H9 (cell line): ENCODE results near the gene EMX2. TPM values are rescaled to one million over a fixed set of nuclear protein-coding genes. Genes with fewer than 3 reads are reported as not detected.

ENCODE experiments used
- DNase-seq: peaks from one replicate; pipeline ENCODE4 v3.0.0-alpha.2; 2017
- H2AFZ ChIP-seq: one replicate; pipeline ENCODE4 v1.6.1; 2013; ENCODE audit warnings: mild to moderate bottlenecking, low read length, control low read depth, moderate library complexity
- H2AK5ac ChIP-seq: 2 replicates; pipeline ENCODE4 v1.6.1; 2013; ENCODE audit warnings: low read length, control low read depth, mixed read lengths; ENCODE audit not compliant: insufficient read length
- H2BK120ac ChIP-seq: one replicate; pipeline ENCODE4 v1.6.1; 2013; ENCODE audit warnings: low read depth, mild to moderate bottlenecking, low read length, control low read depth, inconsistent platforms; ENCODE audit not compliant: poor library complexity, severe bottlenecking
- H2BK12ac ChIP-seq: 2 replicates; pipeline ENCODE4 v1.6.1; 2013; ENCODE audit warnings: low read length, control low read depth, mixed read lengths, low read depth; ENCODE audit not compliant: insufficient read length
- H2BK15ac ChIP-seq: 2 replicates; pipeline ENCODE4 v1.6.1; 2013; ENCODE audit warnings: low read depth, low read length, control low read depth
- H2BK20ac ChIP-seq: one replicate; pipeline ENCODE4 v1.6.1; 2013; ENCODE audit warnings: low read depth, mild to moderate bottlenecking, low read length, control low read depth, inconsistent platforms; ENCODE audit not compliant: poor library complexity, severe bottlenecking
- H2BK5ac ChIP-seq: 2 replicates; pipeline ENCODE4 v1.6.1; 2013; ENCODE audit warnings: low read length, control low read depth, mixed read lengths; ENCODE audit not compliant: insufficient read length
- H3K14ac ChIP-seq: 2 replicates; pipeline ENCODE4 v1.6.1; 2013; ENCODE audit warnings: low read length, control low read depth; ENCODE audit not compliant: insufficient read depth
- H3K18ac ChIP-seq: 2 replicates; pipeline ENCODE4 v1.6.1; 2013; ENCODE audit warnings: low read depth, mild to moderate bottlenecking, mixed read lengths, low read length, control low read depth; ENCODE audit not compliant: insufficient read length
- H3K23ac ChIP-seq: 2 replicates; pipeline ENCODE4 v1.6.1; 2013; ENCODE audit warnings: low read length, control low read depth, mixed read lengths, low read depth; ENCODE audit not compliant: insufficient read length
- H3K23me2 ChIP-seq: 2 replicates; pipeline ENCODE4 v1.6.1; 2013; ENCODE audit warnings: low read depth, mild to moderate bottlenecking, mixed read lengths, low read length, control low read depth; ENCODE audit not compliant: insufficient read length, poor library complexity, severe bottlenecking
- H3K27ac ChIP-seq: 2 replicates; pipeline ENCODE4 v1.5.1; 2013; ENCODE audit warnings: low read length, control low read depth, mixed read lengths, low read depth; ENCODE audit not compliant: insufficient read length
- H3K27me3 ChIP-seq: 2 replicates; pipeline ENCODE4 v1.6.1; 2013; ENCODE audit warnings: low read length, control low read depth, inconsistent platforms; ENCODE audit not compliant: insufficient read depth
- H3K4ac ChIP-seq: 2 replicates; pipeline ENCODE4 v1.6.1; 2013; ENCODE audit warnings: low read depth, mild to moderate bottlenecking, control low read depth, inconsistent platforms, low read length, moderate library complexity
- H3K4me1 ChIP-seq: 2 replicates; pipeline ENCODE4 v1.6.1; 2013; ENCODE audit warnings: low read length, control low read depth, inconsistent platforms; ENCODE audit not compliant: insufficient read depth
- H3K4me2 ChIP-seq: 2 replicates; pipeline ENCODE4 v1.6.1; 2013; ENCODE audit warnings: low read length, control low read depth, mixed read lengths; ENCODE audit not compliant: insufficient read length, insufficient read depth
- H3K56ac ChIP-seq: 2 replicates; pipeline ENCODE4 v1.6.1; 2013; ENCODE audit warnings: low read depth, mild to moderate bottlenecking, mixed read lengths, low read length, control low read depth; ENCODE audit not compliant: insufficient read length
- H3K79me1 ChIP-seq: 2 replicates; pipeline ENCODE4 v1.6.1; 2013; ENCODE audit warnings: low read depth, mild to moderate bottlenecking, moderate library complexity, low read length, control low read depth, inconsistent platforms; ENCODE audit not compliant: insufficient read depth, poor library complexity, severe bottlenecking
- H3K79me2 ChIP-seq: 2 replicates; pipeline ENCODE4 v1.6.1; 2013; ENCODE audit warnings: low read length, control low read depth, inconsistent platforms; ENCODE audit not compliant: insufficient read depth
- H3K9ac ChIP-seq: 2 replicates; pipeline ENCODE4 v1.6.1; 2013; ENCODE audit warnings: low read length, control low read depth, mixed read lengths; ENCODE audit not compliant: insufficient read length; ENCODE audit errors: extremely low read depth
- H3K9me3 ChIP-seq: one replicate; pipeline ENCODE4 v1.6.1; 2013; ENCODE audit warnings: low read depth, low read length, inconsistent platforms; ENCODE audit not compliant: control insufficient read depth
- H3T11ph ChIP-seq: one replicate; pipeline ENCODE4 v1.6.1; 2013; ENCODE audit warnings: mild to moderate bottlenecking, low read length, control low read depth, inconsistent platforms
- H4K20me1 ChIP-seq: one replicate; pipeline ENCODE4 v1.6.1; 2013; ENCODE audit not compliant: control insufficient read depth, insufficient read length, insufficient read depth
- H4K5ac ChIP-seq: 2 replicates; pipeline ENCODE4 v1.6.1; 2013; ENCODE audit warnings: low read depth, mild to moderate bottlenecking, mixed read lengths, low read length, control low read depth; ENCODE audit not compliant: insufficient read length
- H4K8ac ChIP-seq: replicated peaks from 2 replicates; pipeline ENCODE4 v1.6.1; 2013; ENCODE audit warnings: low read length, control low read depth, mixed read lengths, low read depth; ENCODE audit not compliant: insufficient read length
- H4K91ac ChIP-seq: 2 replicates; pipeline ENCODE4 v1.6.1; 2013; ENCODE audit warnings: low read depth, mild to moderate bottlenecking, moderate library complexity, mixed read lengths, low read length, control low read depth; ENCODE audit not compliant: insufficient read length
- H3K27ac Mint-ChIP-seq, 3 experiments: 2 replicates in 2 of 3; 3 replicates in 1 of 3; pipeline ENCODE4 v1.8.0; 2020 to 2021; ENCODE audit warnings: mixed read lengths in 3 of 3, mild to moderate bottlenecking in 1 of 3, moderate library complexity in 1 of 3
- H3K27me3 Mint-ChIP-seq: 2 replicates; pipeline ENCODE4 v1.8.0; 2021; ENCODE audit warnings: low read depth, mild to moderate bottlenecking, moderate library complexity, mixed read lengths
- H3K36me3 Mint-ChIP-seq, 3 experiments: 2 replicates in 2 of 3; 3 replicates in 1 of 3; pipeline ENCODE4 v1.8.0; 2020 to 2021; ENCODE audit warnings: low read depth in 3 of 3, mixed read lengths in 3 of 3; ENCODE audit not compliant: insufficient read depth in 1 of 3
- H3K4me1 Mint-ChIP-seq, 2 experiments: 2 replicates each; pipeline ENCODE4 v1.8.0; 2020; ENCODE audit warnings: mixed read lengths in 2 of 2
- H3K4me3 Mint-ChIP-seq, 2 experiments: 2 replicates in 1 of 2; 3 replicates in 1 of 2; pipeline ENCODE4 v1.8.0; 2020 to 2021; ENCODE audit warnings: mild to moderate bottlenecking in 2 of 2, mixed read lengths in 2 of 2, moderate library complexity in 1 of 2
- H3K9me3 Mint-ChIP-seq, 2 experiments: 2 replicates in 1 of 2; 3 replicates in 1 of 2; pipeline ENCODE4 v1.8.0; 2020; ENCODE audit warnings: mild to moderate bottlenecking in 2 of 2, mixed read lengths in 2 of 2, moderate library complexity in 1 of 2
- WGBS: extraction: QIAGEN DNeasy Blood & Tissue Kit; methylation state at CpG from one replicate; pipeline ENCODE4 v1.1.7; 2013; ENCODE audit warnings: missing lambda C conversion rate, low lambda C conversion rate, mixed read lengths; ENCODE audit not compliant: insufficient read length; ENCODE audit errors: extremely low coverage; 5-methylcytosine and 5-hydroxymethylcytosine counted together
- total RNA-seq: library from RNA; stranded (reverse); gene quantifications from 2 replicates; pipeline ENCODE4 v1.2.1, GENCODE V29; 2021
- TF ChIP-seq, protein P1 (sequence below): fragments of 200-600 bp; sonication (generic); conservative IDR thresholded peaks from 3 replicates; pipeline ENCODE4 v1.8.0; 2021; ENCODE audit warnings: antibody characterized with exemption, mild to moderate bottlenecking

Gene EMX2
- total RNA-seq, 1 experiment from 2014 or later: not detected

DNA sequence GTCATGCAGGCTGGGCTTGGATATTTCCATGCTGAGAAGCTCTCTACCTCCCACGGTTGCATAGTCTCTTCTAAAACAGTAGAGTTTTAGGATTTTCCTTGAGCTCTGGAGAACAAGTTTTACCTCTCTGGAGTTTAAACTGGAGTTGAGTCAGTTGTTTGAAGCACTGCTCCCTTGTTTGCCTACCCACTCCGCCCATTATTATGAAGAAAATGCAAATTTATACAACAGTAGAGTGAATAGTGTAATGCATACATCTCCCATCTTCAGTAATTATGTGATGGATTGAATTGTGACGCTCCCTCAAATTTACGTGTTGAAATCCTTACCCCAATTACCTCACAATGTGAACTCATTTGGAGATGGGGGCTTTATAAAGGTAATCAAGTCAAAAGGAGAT lies 17.2 kb downstream of the EMX2 start:
- peaks cover 9 to 11% of the 10 kb centered on the region in 2 experiments for H3K4me1 Mint-ChIP-seq
- no peak overlapping the region for H4K91ac ChIP-seq

More for the DNA sequence above, 17.2 kb downstream of the EMX2 start:
- no peaks in the 10 kb centered on the region for H3K9me3 Mint-ChIP-seq
- H3K79me2 ChIP-seq: no peaks in the 10 kb centered on the region
- TF ChIP-seq, protein P1, sequence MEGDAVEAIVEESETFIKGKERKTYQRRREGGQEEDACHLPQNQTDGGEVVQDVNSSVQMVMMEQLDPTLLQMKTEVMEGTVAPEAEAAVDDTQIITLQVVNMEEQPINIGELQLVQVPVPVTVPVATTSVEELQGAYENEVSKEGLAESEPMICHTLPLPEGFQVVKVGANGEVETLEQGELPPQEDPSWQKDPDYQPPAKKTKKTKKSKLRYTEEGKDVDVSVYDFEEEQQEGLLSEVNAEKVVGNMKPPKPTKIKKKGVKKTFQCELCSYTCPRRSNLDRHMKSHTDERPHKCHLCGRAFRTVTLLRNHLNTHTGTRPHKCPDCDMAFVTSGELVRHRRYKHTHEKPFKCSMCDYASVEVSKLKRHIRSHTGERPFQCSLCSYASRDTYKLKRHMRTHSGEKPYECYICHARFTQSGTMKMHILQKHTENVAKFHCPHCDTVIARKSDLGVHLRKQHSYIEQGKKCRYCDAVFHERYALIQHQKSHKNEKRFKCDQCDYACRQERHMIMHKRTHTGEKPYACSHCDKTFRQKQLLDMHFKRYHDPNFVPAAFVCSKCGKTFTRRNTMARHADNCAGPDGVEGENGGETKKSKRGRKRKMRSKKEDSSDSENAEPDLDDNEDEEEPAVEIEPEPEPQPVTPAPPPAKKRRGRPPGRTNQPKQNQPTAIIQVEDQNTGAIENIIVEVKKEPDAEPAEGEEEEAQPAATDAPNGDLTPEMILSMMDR: no peak
- H3T11ph ChIP-seq: no peak overlapping the region
- no peak overlapping the region for H4K5ac ChIP-seq
- H3K23ac ChIP-seq: no peak overlapping the region
- peaks cover 67% of the 10 kb centered on the region for H3K27me3 Mint-ChIP-seq
- H2AK5ac ChIP-seq: no peak overlapping the region
- no peak overlapping the region for H2BK5ac ChIP-seq
- H3K4me2 ChIP-seq: no peak overlapping the region
- no peak overlapping the region for H3K27ac ChIP-seq
- H3K14ac ChIP-seq: no peak overlapping the region
- no peaks in the 10 kb centered on the region; a peak in 1 of 7 replicates for H3K36me3 Mint-ChIP-seq
- H2BK12ac ChIP-seq: no peak overlapping the region
- no peak overlapping the region for H3K56ac ChIP-seq
- H3K4me1 ChIP-seq: no peaks in the 10 kb centered on the region
- no CpG with 5 or more reads among the region's 4 CpGs for WGBS
- H2BK20ac ChIP-seq: no peak overlapping the region
- no peak overlapping the region for H2AFZ ChIP-seq
- H4K8ac ChIP-seq: no peak overlapping the region
- no peak overlapping the region for H2BK120ac ChIP-seq
- H3K27me3 ChIP-seq: peaks cover 19% of the 10 kb centered on the region
- DNase-seq: no peak
- no peaks in the 10 kb centered on the region for H4K20me1 ChIP-seq
- no peaks in the 10 kb centered on the region for H3K23me2 ChIP-seq
- H3K4me3 Mint-ChIP-seq: no peak overlapping the region
- H3K9ac ChIP-seq: no peak overlapping the region
- no peak overlapping the region for H2BK15ac ChIP-seq
- H3K79me1 ChIP-seq: no peaks in the 10 kb centered on the region
- H3K9me3 ChIP-seq: no peaks in the 10 kb centered on the region
- H3K4ac ChIP-seq: no peak overlapping the region
- H3K27ac Mint-ChIP-seq: no peak overlapping the region
- no peak overlapping the region for H3K18ac ChIP-seq
